ENCODE results near the gene SRCAP.

The SRCAP gene

DNA sequence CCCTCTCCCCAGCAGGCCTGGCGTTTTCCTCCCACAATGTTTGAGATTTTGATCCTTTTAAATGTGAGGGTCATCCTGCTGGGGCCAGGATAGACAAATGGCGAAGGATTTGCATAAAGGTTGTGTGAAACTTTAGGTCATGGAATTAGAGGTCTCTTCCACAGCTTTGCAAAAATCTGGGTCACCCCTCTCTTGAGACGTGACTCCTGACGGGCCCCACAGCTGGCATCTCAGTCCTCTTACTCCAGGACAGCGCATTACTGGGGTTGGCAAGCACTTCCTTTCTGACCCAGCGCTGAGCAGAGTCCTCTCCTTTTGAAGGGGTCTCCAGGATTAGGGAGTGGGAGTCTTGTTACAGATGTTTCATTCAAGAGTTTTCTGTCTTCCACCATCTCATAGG lies 80.6 kb downstream of the SRCAP start:
- TF ChIP-seq, protein P1, sequence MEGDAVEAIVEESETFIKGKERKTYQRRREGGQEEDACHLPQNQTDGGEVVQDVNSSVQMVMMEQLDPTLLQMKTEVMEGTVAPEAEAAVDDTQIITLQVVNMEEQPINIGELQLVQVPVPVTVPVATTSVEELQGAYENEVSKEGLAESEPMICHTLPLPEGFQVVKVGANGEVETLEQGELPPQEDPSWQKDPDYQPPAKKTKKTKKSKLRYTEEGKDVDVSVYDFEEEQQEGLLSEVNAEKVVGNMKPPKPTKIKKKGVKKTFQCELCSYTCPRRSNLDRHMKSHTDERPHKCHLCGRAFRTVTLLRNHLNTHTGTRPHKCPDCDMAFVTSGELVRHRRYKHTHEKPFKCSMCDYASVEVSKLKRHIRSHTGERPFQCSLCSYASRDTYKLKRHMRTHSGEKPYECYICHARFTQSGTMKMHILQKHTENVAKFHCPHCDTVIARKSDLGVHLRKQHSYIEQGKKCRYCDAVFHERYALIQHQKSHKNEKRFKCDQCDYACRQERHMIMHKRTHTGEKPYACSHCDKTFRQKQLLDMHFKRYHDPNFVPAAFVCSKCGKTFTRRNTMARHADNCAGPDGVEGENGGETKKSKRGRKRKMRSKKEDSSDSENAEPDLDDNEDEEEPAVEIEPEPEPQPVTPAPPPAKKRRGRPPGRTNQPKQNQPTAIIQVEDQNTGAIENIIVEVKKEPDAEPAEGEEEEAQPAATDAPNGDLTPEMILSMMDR (conservative IDR thresholded peaks at IDR 0.05; ENCODE audit: low read length): no peak
- no peak for DNase-seq (ENCODE audit: low read depth)
- no peak overlapping the region for H3K4me3 ChIP-seq (ENCODE audit: low read length)

DNA sequence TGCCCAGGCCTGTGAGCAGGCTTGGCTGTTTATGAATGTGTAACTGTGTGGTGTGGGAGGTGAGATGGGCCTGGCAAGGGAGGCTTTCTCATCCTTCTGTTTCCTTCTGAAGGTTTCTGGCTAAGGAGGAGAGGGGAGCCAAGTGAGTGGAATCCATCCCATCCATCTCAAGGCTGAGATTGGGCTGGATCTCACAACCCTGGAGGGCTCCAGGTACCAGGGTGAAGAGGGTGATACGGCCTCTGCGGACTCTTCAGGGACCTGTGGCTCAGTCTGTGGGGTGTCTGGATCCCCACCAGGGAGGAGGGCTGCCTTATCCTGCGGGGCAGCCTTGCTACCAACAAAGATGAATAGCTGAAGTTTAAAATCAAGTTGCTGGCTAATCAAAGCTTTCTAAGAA lies 81.0 kb downstream of the SRCAP start:
- no peak for DNase-seq (ENCODE audit: low read depth)

DNA sequence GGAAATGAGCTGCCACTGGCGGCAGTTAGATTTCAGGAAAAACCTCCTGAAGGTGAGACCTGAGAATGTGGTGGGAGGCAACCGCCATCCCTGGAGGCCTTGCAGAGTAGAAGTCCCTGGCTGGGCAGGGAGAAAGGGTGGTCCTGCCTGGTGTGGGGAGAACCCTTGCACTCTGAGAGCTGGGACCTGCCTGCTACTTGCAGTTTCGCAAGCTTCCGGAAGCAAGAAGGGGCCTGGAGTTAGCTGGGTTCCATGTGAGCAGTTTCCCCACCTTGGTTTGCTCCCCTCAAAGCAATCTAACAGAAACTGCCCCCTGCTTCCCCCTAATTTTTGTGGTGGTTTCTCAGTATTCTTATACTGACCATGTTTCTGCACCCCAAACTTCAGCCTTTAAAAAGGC lies 81.6 kb downstream of the SRCAP start:
- TF ChIP-seq, protein P1 (conservative IDR thresholded peaks at IDR 0.05; ENCODE audit: low read length): no peak
- no peak for DNase-seq (ENCODE audit: low read depth)
- H3K4me3 ChIP-seq (ENCODE audit: low read length): no peak overlapping the region

More for the DNA sequence above, 81.0 kb downstream of the SRCAP start:
- no peak overlapping the region for H3K4me3 ChIP-seq (ENCODE audit: low read length)
- TF ChIP-seq, protein P1 (conservative IDR thresholded peaks at IDR 0.05; ENCODE audit: low read length): no peak

DNA sequence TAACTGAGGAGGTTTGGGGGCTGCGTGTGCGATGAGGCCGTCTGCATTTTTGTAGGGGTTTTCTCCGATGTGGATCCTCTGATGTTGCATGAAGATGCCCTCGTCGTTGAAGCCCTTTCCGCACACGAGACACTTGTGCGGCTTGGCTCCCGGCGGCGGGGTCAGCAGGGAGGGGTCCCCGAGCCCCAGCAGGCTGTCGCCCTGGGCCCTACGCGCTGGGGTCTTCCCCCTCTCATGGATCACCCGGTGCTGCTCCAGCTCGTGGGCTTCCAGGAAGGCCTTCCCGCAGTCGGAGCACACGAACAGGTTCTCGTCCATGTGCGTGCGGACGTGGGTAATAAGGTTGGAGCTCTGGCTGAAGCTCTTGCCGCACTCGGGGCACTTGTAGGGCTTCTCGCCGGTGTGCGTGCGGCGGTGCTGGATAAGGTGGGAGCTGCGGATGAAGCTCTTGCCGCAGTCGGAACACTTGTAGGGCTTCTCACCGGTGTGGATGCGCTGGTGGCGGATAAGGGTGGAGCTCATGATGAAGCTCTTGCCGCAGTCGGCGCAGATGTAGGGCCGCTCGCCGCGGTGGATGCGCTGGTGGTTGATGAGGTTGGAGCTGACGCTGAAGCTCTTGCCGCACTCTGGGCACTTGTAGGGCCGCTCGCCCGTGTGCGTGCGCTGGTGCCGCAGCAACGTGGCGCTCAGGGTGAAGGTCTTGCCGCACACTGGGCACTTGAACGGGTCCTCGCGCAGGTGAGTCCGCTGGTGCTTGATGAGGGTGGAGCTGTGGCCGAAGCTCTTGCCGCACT lies 83.7 kb downstream of the SRCAP start:
- no peak for DNase-seq (ENCODE audit: low read depth)
- TF ChIP-seq, protein P1 (conservative IDR thresholded peaks at IDR 0.05; ENCODE audit: low read length): no peak
- no peak overlapping the region for H3K4me3 ChIP-seq (ENCODE audit: low read length)

DNA sequence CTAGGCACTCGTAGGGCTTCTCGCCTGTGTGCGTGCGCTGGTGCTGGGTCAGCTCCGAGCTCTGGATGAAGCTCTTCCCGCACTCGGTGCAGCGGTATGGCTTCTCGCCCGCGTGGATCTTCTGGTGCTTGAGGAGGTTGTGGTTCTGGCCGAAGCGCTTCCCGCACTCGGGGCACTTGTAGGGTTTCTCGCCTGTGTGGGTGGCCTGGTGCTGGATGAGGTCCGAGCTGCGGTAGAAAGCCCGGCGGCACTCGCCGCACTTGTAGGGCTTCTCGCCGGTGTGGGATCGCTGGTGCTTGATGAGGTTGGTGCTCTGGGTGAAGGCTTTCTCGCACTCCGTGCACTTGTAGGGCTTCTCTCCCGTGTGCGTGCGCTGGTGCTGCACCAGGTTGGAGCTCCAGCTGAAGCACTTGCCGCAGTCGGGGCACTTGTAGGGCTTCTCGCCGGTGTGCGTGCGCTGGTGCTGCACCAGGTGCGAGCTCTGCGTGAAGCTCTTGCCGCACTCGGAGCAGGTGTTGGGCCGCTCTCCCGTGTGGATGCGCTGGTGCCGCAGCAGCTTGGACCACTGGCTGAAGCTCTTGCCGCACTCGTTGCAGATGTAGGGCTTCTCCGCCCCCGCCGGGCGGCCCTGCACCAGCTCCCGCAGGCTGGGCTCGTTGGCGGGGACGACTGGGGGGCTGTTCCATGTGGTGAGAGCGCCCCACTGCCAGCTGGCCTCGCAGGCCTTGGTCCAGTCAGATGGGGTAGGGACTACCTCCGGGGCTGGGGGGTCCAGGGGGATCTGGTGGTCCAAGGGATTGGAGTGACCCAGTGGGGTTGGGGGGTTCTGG lies 84.5 kb downstream of the SRCAP start:
- H3K4me3 ChIP-seq (ENCODE audit: low read length): no peak overlapping the region
- TF ChIP-seq, protein P1 (conservative IDR thresholded peaks at IDR 0.05; ENCODE audit: low read length): no peak
- no peak for DNase-seq (ENCODE audit: low read depth)

DNA sequence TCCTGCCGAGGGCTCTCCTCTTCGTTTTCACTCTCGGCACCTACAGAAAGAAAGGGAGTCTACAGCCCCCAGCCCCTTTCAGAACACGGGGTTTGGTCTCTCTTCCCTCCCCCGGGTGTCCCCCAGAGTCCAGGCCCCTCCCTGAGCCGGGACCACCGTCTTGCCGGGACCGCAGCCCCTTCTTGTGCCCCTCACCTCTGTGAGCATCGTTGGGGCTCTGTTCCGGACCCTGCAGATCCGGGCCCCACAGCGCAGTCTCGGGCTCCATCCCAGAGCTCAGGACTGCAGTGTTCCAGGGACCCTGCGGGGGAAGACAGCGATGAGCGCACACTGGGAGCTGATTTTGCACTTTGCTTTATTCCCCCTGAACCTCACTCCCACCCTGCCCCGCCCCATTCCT lies 85.2 kb downstream of the SRCAP start:
- H3K4me3 ChIP-seq (ENCODE audit: low read length): no peak overlapping the region
- TF ChIP-seq, protein P1 (conservative IDR thresholded peaks at IDR 0.05; ENCODE audit: low read length): no peak
- DNase-seq (ENCODE audit: low read depth): no peak

Data from AG10803 (cell line).